ENCODE data around the gene IMPDH2.

IMPDH2 gene

DNA sequence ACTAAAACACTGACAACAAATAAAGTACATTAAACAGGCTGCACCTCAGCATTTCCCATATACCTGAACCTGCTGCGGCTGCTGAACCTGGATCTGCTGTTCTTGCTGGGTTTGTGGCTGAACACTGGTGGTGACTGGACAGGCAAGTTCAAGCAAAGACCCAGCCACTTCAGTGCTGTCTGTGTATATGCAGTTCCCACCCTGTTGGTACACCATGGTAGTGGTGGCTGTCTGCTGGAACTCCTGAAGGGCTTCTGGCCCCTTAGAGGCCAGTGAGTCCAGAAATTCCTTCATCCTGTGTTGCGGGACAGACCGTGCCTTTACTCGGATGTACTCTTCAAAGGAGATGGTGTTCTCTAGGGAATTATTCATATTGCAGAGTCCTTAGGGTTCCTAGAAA is 47.4 kb upstream of the IMPDH2 start:
- H3K4me1 ChIP-seq (ENCODE audit: control insufficient read depth, insufficient read depth, low read length): no peaks in the 10 kb centered on the region
- no peak overlapping the region for H3K27ac ChIP-seq (ENCODE audit: extremely low read depth, low read depth, low read length)
- CTCF ChIA-PET: interaction anchor here (0.7 kb wide), 1 partner anchor 367 kb away, joined by 3 read pairs; no protein-coding TSS in a partner anchor
- no peak overlapping the region for H3K4me3 ChIP-seq (ENCODE audit: low read depth, low read length)
- POLR2A ChIA-PET: no interaction called here
- no peaks in the 10 kb centered on the region for H3K9me3 ChIP-seq (ENCODE audit: control insufficient read depth, insufficient read depth, low read depth, low read length)
- TF ChIP-seq ZNF621 (tag by site-specific recombination; IDR thresholded peaks at IDR 0.05): no peak
- TF ChIP-seq ZNF157 (tag by site-specific recombination; IDR thresholded peaks at IDR 0.05): no peak
- TF ChIP-seq GLI4 (tag by site-specific recombination; IDR thresholded peaks at IDR 0.05): no peak
- H3K36me3 ChIP-seq (ENCODE audit: control insufficient read depth in 2 of 2, insufficient read depth in 1 of 2, low read length in 2 of 2): peaks cover 54 to 73% of the 10 kb centered on the region in 2 experiments; a peak in 2 of 3 replicates

DNA sequence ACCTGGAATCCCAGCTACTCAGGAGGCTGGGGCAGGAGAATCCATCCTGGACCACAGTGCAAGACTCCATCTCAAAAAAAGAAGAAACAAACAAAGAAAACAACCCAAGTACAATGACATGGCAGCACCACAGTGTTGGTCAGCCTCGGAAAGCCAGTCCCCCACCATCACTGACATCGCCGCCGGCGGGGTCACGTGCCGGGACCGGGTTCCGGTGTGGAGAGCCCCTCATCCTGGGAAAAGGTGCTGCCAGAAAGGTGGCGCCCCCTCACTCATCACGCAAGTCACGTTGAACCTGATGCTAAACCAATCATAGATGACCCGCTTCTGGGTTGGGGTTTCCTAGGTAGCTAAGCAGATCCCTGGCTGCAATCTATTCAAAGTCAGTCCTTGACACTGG is 46.9 kb upstream of the IMPDH2 start:
- ChIA-PET CTCF (interaction anchor here (0.7 kb wide), 1 partner anchor 368 kb away, joined by 3 read pairs; no protein-coding TSS in a partner anchor), POLR2A (no interaction called here)
- no peaks in the 10 kb centered on the region for H3K9me3 ChIP-seq (ENCODE audit: control insufficient read depth, insufficient read depth, low read depth, low read length)
- TF ChIP-seq, protein P1, sequence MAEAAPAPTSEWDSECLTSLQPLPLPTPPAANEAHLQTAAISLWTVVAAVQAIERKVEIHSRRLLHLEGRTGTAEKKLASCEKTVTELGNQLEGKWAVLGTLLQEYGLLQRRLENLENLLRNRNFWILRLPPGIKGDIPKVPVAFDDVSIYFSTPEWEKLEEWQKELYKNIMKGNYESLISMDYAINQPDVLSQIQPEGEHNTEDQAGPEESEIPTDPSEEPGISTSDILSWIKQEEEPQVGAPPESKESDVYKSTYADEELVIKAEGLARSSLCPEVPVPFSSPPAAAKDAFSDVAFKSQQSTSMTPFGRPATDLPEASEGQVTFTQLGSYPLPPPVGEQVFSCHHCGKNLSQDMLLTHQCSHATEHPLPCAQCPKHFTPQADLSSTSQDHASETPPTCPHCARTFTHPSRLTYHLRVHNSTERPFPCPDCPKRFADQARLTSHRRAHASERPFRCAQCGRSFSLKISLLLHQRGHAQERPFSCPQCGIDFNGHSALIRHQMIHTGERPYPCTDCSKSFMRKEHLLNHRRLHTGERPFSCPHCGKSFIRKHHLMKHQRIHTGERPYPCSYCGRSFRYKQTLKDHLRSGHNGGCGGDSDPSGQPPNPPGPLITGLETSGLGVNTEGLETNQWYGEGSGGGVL (tag by site-specific recombination; IDR thresholded peaks at IDR 0.05): no peak
- TF ChIP-seq ZNF324 (tag by site-specific recombination; IDR thresholded peaks at IDR 0.05) (no peak), ZNF138 (tag by site-specific recombination; IDR thresholded peaks at IDR 0.05; ENCODE audit: borderline replicate concordance) (no peak), ZNF600 (tag by site-specific recombination; IDR thresholded peaks at IDR 0.05) (no peak), ZEB2 (tag by site-specific recombination; IDR thresholded peaks at IDR 0.05) (no peak), ZNF473 (tag by site-specific recombination; IDR thresholded peaks at IDR 0.05) (no peak), SETDB1 (IDR thresholded peaks at IDR 0.05; ENCODE audit: insufficient read length, low read length) (no peak)
- TF ChIP-seq, protein P2, sequence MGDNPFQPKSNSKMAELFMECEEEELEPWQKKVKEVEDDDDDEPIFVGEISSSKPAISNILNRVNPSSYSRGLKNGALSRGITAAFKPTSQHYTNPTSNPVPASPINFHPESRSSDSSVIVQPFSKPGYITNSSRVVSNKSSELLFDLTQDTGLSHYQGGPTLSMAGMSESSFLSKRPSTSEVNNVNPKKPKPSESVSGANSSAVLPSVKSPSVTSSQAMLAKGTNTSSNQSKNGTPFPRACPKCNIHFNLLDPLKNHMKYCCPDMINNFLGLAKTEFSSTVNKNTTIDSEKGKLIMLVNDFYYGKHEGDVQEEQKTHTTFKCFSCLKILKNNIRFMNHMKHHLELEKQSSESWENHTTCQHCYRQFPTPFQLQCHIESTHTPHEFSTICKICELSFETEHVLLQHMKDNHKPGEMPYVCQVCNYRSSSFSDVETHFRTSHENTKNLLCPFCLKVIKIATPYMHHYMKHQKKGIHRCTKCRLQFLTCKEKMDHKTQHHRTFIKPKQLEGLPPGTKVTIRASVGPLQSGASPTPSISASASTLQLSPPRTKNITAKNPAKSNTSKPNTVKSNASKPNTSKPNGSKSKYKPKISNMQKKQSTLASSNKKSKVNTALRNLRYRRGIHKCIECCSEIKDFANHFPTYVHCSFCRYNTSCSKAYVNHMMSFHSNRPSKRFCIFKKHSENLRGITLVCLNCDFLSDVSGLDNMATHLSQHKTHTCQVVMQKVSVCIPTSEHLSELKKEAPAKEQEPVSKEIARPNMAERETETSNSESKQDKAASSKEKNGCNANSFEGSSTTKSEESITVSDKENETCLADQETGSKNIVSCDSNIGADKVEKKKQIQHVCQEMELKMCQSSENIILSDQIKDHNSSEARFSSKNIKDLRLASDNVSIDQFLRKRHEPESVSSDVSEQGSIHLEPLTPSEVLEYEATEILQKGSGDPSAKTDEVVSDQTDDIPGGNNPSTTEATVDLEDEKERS (tag by site-specific recombination; IDR thresholded peaks at IDR 0.05): no peak
- TF ChIP-seq, protein P3, sequence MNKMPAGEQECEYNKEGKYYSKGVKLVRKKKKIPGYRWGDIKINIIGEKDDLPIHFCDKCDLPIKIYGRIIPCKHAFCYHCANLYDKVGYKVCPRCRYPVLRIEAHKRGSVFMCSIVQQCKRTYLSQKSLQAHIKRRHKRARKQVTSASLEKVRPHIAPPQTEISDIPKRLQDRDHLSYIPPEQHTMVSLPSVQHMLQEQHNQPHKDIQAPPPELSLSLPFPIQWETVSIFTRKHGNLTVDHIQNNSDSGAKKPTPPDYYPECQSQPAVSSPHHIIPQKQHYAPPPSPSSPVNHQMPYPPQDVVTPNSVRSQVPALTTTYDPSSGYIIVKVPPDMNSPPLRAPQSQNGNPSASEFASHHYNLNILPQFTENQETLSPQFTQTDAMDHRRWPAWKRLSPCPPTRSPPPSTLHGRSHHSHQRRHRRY (tag by site-specific recombination; IDR thresholded peaks at IDR 0.05): no peak
- H3K4me3 ChIP-seq (ENCODE audit: low read depth, low read length): no peak overlapping the region
- no peak overlapping the region for H3K27ac ChIP-seq (ENCODE audit: extremely low read depth, low read depth, low read length)
- H3K36me3 ChIP-seq (ENCODE audit: control insufficient read depth in 2 of 2, insufficient read depth in 1 of 2, low read length in 2 of 2): peaks cover 55 to 78% of the 10 kb centered on the region in 2 experiments; a peak in 2 of 3 replicates
- H3K4me1 ChIP-seq (ENCODE audit: control insufficient read depth, insufficient read depth, low read length): no peaks in the 10 kb centered on the region

DNA sequence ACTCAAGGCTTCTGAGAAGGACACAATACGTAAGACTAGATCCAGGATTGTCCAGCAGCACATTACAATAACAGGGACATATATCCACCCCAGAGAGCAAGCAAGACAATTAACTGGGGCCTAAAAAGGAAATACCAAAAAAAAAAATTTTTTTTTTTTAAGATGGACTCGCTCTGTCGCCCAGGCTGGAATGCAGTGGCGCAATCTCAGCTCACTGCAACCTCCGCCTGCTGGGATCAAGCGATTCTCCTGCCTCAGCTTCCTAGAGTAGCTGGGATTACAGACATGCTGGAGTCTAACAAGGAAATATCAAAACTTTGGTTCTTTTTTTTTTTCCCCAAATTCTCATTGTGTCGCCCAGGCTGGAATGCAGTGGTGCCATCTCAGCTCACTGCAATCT is 28.8 kb upstream of the IMPDH2 start:
- Histone ChIP-seq H3K4me3 (ENCODE audit: low read depth, low read length) (no peak overlapping the region), H3K27ac (ENCODE audit: extremely low read depth, low read depth, low read length) (no peak overlapping the region), H3K9me3 (ENCODE audit: control insufficient read depth, insufficient read depth, low read depth, low read length) (no peaks in the 10 kb centered on the region), H3K36me3 (ENCODE audit: control insufficient read depth in 2 of 2, insufficient read depth in 1 of 2, low read length in 2 of 2) (peaks cover 4 to 76% of the 10 kb centered on the region in 2 experiments; a peak in 2 of 3 replicates), H3K4me1 (ENCODE audit: control insufficient read depth, insufficient read depth, low read length) (no peaks in the 10 kb centered on the region)
- ChIA-PET POLR2A (no interaction called here), CTCF (no interaction called here)
- TF ChIP-seq, protein P4, sequence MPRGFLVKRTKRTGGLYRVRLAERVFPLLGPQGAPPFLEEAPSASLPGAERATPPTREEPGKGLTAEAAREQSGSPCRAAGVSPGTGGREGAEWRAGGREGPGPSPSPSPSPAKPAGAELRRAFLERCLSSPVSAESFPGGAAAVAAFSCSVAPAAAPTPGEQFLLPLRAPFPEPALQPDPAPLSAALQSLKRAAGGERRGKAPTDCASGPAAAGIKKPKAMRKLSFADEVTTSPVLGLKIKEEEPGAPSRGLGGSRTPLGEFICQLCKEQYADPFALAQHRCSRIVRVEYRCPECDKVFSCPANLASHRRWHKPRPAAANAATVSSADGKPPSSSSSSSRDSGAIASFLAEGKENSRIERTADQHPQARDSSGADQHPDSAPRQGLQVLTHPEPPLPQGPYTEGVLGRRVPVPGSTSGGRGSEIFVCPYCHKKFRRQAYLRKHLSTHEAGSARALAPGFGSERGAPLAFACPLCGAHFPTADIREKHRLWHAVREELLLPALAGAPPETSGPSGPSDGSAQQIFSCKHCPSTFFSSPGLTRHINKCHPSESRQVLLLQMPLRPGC (tag by site-specific recombination; IDR thresholded peaks at IDR 0.05): no peak
- TF ChIP-seq ZBTB7A (tag by site-specific recombination; IDR thresholded peaks at IDR 0.05; ENCODE audit: low read depth) (no peak), ZNF623 (tag by site-specific recombination; IDR thresholded peaks at IDR 0.05) (no peak), ZNF501 (tag by site-specific recombination; IDR thresholded peaks at IDR 0.05) (no peak), ZNF561 (tag by site-specific recombination; IDR thresholded peaks at IDR 0.05; ENCODE audit: borderline replicate concordance) (no peak), ZNF664 (tag by site-specific recombination; IDR thresholded peaks at IDR 0.05) (no peak), KLF9 (tag by site-specific recombination; IDR thresholded peaks at IDR 0.05; ENCODE audit: low read depth) (no peak), FEZF1 (tag by site-specific recombination; IDR thresholded peaks at IDR 0.05) (no peak), ZNF785 (tag by site-specific recombination; IDR thresholded peaks at IDR 0.05) (no peak), ZNF548 (tag by site-specific recombination; IDR thresholded peaks at IDR 0.05) (no peak)
- TF ChIP-seq, protein P5, sequence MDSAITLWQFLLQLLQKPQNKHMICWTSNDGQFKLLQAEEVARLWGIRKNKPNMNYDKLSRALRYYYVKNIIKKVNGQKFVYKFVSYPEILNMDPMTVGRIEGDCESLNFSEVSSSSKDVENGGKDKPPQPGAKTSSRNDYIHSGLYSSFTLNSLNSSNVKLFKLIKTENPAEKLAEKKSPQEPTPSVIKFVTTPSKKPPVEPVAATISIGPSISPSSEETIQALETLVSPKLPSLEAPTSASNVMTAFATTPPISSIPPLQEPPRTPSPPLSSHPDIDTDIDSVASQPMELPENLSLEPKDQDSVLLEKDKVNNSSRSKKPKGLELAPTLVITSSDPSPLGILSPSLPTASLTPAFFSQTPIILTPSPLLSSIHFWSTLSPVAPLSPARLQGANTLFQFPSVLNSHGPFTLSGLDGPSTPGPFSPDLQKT (IDR thresholded peaks at IDR 0.05; ENCODE audit: borderline replicate concordance, low read depth, low read length): no peak

Data from HEK293 (cell line).